Measurements from ENCODE around the gene TMEM254.
"Not testable (repeated sequence)": the region's sequence is repeated elsewhere in the genome, so short reads cannot be mapped to it uniquely, and the experiment has no call there.

DNA sequence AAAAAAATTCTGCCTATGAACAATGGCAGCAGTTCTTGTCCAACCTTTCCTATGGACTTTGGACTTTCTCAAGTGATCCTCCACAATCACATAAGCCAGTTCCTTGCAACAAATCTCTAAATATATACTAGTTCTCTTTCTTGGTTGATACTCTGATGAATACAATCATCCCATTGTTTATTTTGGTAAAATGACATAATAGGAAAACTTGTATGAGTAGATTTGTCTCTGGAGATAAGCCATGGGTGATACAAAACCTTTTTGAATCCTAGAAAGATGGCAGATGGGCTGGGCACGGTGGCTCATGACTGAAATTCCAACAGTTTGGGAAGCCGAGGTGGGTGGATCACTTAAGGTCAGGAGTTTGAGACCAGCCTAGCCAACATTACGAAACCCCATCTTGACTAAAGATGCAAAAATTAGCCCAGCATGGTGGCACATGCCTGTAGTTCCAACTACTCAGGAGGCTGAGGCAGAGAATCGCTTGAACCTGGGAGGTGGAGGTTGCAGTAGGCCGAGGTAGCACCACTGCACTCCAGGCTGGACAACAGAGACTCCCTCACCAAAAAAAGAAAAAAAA is 41.5 kb upstream of the TMEM254 start:
- TF ChIP-seq, protein P1, sequence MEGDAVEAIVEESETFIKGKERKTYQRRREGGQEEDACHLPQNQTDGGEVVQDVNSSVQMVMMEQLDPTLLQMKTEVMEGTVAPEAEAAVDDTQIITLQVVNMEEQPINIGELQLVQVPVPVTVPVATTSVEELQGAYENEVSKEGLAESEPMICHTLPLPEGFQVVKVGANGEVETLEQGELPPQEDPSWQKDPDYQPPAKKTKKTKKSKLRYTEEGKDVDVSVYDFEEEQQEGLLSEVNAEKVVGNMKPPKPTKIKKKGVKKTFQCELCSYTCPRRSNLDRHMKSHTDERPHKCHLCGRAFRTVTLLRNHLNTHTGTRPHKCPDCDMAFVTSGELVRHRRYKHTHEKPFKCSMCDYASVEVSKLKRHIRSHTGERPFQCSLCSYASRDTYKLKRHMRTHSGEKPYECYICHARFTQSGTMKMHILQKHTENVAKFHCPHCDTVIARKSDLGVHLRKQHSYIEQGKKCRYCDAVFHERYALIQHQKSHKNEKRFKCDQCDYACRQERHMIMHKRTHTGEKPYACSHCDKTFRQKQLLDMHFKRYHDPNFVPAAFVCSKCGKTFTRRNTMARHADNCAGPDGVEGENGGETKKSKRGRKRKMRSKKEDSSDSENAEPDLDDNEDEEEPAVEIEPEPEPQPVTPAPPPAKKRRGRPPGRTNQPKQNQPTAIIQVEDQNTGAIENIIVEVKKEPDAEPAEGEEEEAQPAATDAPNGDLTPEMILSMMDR (conservative IDR thresholded peaks at IDR 0.05; ENCODE audit: low read length) = not testable (repeated sequence)
- TF ChIP-seq EZH2phosphoT487 (IDR thresholded peaks at IDR 0.05; ENCODE audit: borderline replicate concordance) = not testable (repeated sequence)
